Trophoblast cell (in vitro differentiated cells and primary cell): ENCODE measurements around the gene ZNF438.

ENCODE experiments used
- DNase-seq, 2 donors: peaks; one replicate each; pipeline ENCODE4 v3.0.0-alpha.2; 2016
- H2AFZ ChIP-seq: 2 replicates; pipeline ENCODE4 v1.6.1; 2013; ENCODE audit warnings: low read length, moderate library complexity, mild to moderate bottlenecking; ENCODE audit not compliant: insufficient read depth, poor library complexity
- H2AK5ac ChIP-seq: 2 replicates; pipeline ENCODE4 v1.6.1; 2013; ENCODE audit warnings: mild to moderate bottlenecking, low read length
- H2BK120ac ChIP-seq: 2 replicates; pipeline ENCODE4 v1.6.1; 2013; ENCODE audit warnings: low read length, mild to moderate bottlenecking, moderate library complexity; ENCODE audit not compliant: insufficient read depth, poor library complexity
- H2BK12ac ChIP-seq: 2 replicates; pipeline ENCODE4 v1.6.1; 2013; ENCODE audit warnings: mild to moderate bottlenecking, low read length, moderate library complexity
- H2BK5ac ChIP-seq: 2 replicates; pipeline ENCODE4 v1.6.1; 2013; ENCODE audit warnings: low read length, low read depth, moderate library complexity, mild to moderate bottlenecking; ENCODE audit not compliant: poor library complexity
- H3K14ac ChIP-seq: 2 replicates; pipeline ENCODE4 v1.6.1; 2013; ENCODE audit warnings: mild to moderate bottlenecking, low read length
- H3K18ac ChIP-seq: 2 replicates; pipeline ENCODE4 v1.6.1; 2013; ENCODE audit warnings: mild to moderate bottlenecking, low read length
- H3K23ac ChIP-seq: 2 replicates; pipeline ENCODE4 v1.6.1; 2013; ENCODE audit warnings: low read length
- H3K27ac ChIP-seq: 2 replicates; pipeline ENCODE4 v1.5.1; 2013; ENCODE audit warnings: low read depth, mild to moderate bottlenecking, inconsistent platforms, low read length, moderate library complexity
- H3K27me3 ChIP-seq: 2 replicates; pipeline ENCODE4 v1.6.1; 2013; ENCODE audit warnings: inconsistent platforms, mild to moderate bottlenecking, low read length, moderate library complexity; ENCODE audit not compliant: insufficient read depth
- H3K36me3 ChIP-seq, 2 experiments: 1 replicate in 1 of 2; 2 replicates in 1 of 2; pipeline ENCODE4 v1.6.1; 2013; ENCODE audit warnings: low read length in 2 of 2, mild to moderate bottlenecking in 2 of 2, moderate library complexity in 1 of 2; ENCODE audit not compliant: insufficient read depth in 2 of 2, control insufficient read depth in 1 of 2
- H3K4ac ChIP-seq: 2 replicates; pipeline ENCODE4 v1.6.1; 2013; ENCODE audit warnings: low read depth, mild to moderate bottlenecking, low read length, moderate library complexity
- H3K4me1 ChIP-seq, 2 experiments: 1 replicate in 1 of 2; 2 replicates in 1 of 2; pipeline ENCODE4 v1.6.1; 2013; ENCODE audit warnings: low read length in 2 of 2, mild to moderate bottlenecking in 2 of 2, moderate library complexity in 1 of 2; ENCODE audit not compliant: insufficient read depth in 2 of 2, control insufficient read depth in 1 of 2
- H3K4me2 ChIP-seq: 2 replicates; pipeline ENCODE4 v1.6.1; 2013; ENCODE audit warnings: inconsistent platforms, mild to moderate bottlenecking, low read length, moderate library complexity
- H3K4me3 ChIP-seq: 2 replicates; pipeline ENCODE4 v1.5.1; 2013; ENCODE audit warnings: mild to moderate bottlenecking, low read depth, low read length, inconsistent platforms
- H3K79me1 ChIP-seq: one replicate; pipeline ENCODE4 v1.6.1; 2013; ENCODE audit warnings: low read length
- H3K79me2 ChIP-seq: 2 replicates; pipeline ENCODE4 v1.6.1; 2013; ENCODE audit warnings: low read length, mild to moderate bottlenecking; ENCODE audit not compliant: control insufficient read depth, insufficient read depth, poor library complexity
- H3K9ac ChIP-seq: 2 replicates; pipeline ENCODE4 v1.6.1; 2013; ENCODE audit warnings: mild to moderate bottlenecking, low read length
- H3K9me3 ChIP-seq: 2 replicates; pipeline ENCODE4 v1.6.1; 2013; ENCODE audit warnings: low read depth, mild to moderate bottlenecking, control low read depth, inconsistent platforms, low read length; ENCODE audit not compliant: insufficient read depth
- H4K12ac ChIP-seq: 2 replicates; pipeline ENCODE4 v1.6.1; 2013; ENCODE audit warnings: low read depth, mild to moderate bottlenecking, low read length, moderate library complexity
- H4K8ac ChIP-seq: 2 replicates; pipeline ENCODE4 v1.6.1; 2013; ENCODE audit warnings: low read depth, mild to moderate bottlenecking, low read length, moderate library complexity
- H4K91ac ChIP-seq: one replicate; pipeline ENCODE4 v1.6.1; 2013; ENCODE audit warnings: low read depth, mild to moderate bottlenecking, low read length, moderate library complexity
- WGBS: extraction: QIAGEN DNeasy Blood & Tissue Kit; methylation state at CpG from one replicate; pipeline ENCODE4 v1.1.7; 2013; ENCODE audit warnings: missing lambda C conversion rate; ENCODE audit not compliant: insufficient read length, insufficient coverage; ENCODE audit errors: extremely low coverage; 5-methylcytosine and 5-hydroxymethylcytosine counted together

Gene ZNF438

DNA sequence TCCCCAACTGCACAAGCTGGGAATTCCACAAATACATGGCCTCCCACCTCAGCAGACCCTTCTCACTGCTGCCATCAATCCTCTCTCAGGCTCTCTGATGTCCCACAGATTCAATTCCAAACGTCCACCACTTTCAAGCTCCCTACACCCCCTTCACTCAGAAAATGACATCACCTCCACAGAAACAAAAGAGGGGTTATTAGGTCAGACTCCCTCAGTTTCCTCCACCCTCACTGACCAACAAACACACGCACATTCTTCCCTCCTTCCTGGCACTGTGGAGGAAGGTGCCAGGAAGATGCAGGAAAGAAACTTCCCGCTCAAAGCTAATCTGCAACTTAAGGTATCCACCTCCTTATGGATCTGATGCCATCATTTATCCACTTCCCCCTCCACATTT lies 18.3 kb downstream of the ZNF438 start:
- Histone ChIP-seq H3K4me3 (no peak overlapping the region), H3K79me2 (no peaks in the 10 kb centered on the region), H3K18ac (no peak overlapping the region), H3K36me3 (no peaks in the 10 kb centered on the region), H2AK5ac (no peak overlapping the region), H3K9ac (no peak overlapping the region), H2BK120ac (no peak overlapping the region), H2BK5ac (no peak overlapping the region), H3K27me3 (no peaks in the 10 kb centered on the region), H4K91ac (no peak overlapping the region), H2BK12ac (no peak overlapping the region), H3K4me1 (no peaks in the 10 kb centered on the region), H3K27ac (no peak overlapping the region), H2AFZ (no peak overlapping the region), H4K8ac (no peak overlapping the region), H3K4me2 (no peak overlapping the region), H3K4ac (no peak overlapping the region), H3K9me3 (no peaks in the 10 kb centered on the region), H3K79me1 (no peaks in the 10 kb centered on the region), H4K12ac (no peak overlapping the region), H3K14ac (no peak overlapping the region), H3K23ac (no peak overlapping the region)
- no peak for DNase-seq
- WGBS: no CpG with 5 or more reads among the region's 3 CpGs

DNA sequence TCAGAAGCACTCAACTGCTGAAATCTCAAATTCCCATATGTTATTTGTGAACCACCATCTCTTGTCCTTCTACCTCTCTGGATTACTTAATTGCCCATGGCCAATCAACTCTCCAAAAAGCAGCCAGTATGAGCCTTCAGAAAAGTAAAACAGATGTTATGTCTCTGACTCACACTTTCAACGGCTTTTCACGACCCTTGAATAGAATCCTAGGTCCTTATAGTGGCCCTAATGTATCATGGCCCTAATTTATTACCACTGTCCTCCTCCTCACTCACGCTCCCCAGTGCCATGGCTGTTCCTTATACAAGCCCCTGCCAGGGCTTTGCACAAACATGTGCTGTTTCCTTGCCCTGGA lies 20.0 kb downstream of the ZNF438 start:
- Histone ChIP-seq H3K14ac (no peak overlapping the region), H4K8ac (no peak overlapping the region), H3K4me3 (no peak overlapping the region), H3K4me2 (no peak overlapping the region), H2BK120ac (no peak overlapping the region), H3K18ac (no peak overlapping the region), H3K4ac (no peak overlapping the region), H2BK12ac (no peak overlapping the region), H3K27ac (no peak overlapping the region), H2BK5ac (no peak overlapping the region), H3K9me3 (no peaks in the 10 kb centered on the region), H4K12ac (no peak overlapping the region), H3K79me1 (no peaks in the 10 kb centered on the region), H3K23ac (no peak overlapping the region), H2AK5ac (no peak overlapping the region), H3K79me2 (no peaks in the 10 kb centered on the region), H3K36me3 (no peaks in the 10 kb centered on the region), H3K27me3 (no peaks in the 10 kb centered on the region), H4K91ac (no peak overlapping the region), H3K4me1 (no peaks in the 10 kb centered on the region), H3K9ac (no peak overlapping the region), H2AFZ (no peak overlapping the region)
- WGBS: no CpG with 5 or more reads among the region's 3 CpGs
- DNase-seq: no peak

DNA sequence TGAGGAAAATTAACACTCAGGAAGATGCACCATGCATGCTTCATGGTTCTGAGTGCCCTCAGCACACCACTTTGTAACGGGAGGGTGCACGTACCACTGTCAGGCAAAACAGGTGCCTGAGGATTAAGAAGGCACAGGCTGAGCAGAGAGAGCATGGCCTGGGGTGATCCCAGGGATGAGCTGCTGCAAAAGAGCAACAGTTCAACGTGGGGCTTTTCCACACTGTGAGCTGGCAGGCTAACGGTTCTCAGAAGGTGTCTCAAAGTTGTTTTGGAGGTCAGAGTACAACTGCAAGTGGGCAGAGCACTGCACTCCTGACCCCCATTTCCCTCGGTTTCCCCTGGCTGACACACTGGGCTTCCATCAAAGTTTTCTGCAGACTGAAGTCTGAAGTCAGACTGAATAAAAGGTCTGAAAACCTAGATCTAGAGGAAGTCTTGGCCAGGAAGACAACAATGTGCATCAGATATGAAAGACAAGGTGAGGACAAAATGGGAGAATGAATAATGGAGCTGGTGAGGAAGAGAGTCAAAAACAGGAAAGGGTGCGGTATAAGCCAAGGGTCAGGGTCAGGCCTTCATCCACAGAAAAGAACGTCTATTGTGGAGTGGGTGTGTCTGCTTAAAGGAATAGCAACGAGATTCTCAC lies 20.5 kb downstream of the ZNF438 start:
- H3K27me3 ChIP-seq: no peaks in the 10 kb centered on the region
- no peaks in the 10 kb centered on the region for H3K9me3 ChIP-seq
- no peak overlapping the region for H2AFZ ChIP-seq
- H3K79me1 ChIP-seq: no peaks in the 10 kb centered on the region
- H3K4me2 ChIP-seq: no peak overlapping the region
- H3K36me3 ChIP-seq: no peaks in the 10 kb centered on the region
- H3K4me1 ChIP-seq: no peaks in the 10 kb centered on the region
- H2BK12ac ChIP-seq: no peak overlapping the region
- no peak overlapping the region for H3K9ac ChIP-seq
- no peaks in the 10 kb centered on the region for H3K79me2 ChIP-seq
- H3K14ac ChIP-seq: no peak overlapping the region
- H2AK5ac ChIP-seq: no peak overlapping the region
- no peak overlapping the region for H3K4me3 ChIP-seq
- DNase-seq: no peak
- H3K4ac ChIP-seq: no peak overlapping the region
- H4K91ac ChIP-seq: no peak overlapping the region
- no peak overlapping the region for H3K18ac ChIP-seq
- H2BK120ac ChIP-seq: no peak overlapping the region
- H4K12ac ChIP-seq: no peak overlapping the region
- H3K27ac ChIP-seq: no peak overlapping the region
- H2BK5ac ChIP-seq: no peak overlapping the region
- WGBS: no CpG with 5 or more reads among the region's 8 CpGs
- H4K8ac ChIP-seq: no peak overlapping the region
- no peak overlapping the region for H3K23ac ChIP-seq

DNA sequence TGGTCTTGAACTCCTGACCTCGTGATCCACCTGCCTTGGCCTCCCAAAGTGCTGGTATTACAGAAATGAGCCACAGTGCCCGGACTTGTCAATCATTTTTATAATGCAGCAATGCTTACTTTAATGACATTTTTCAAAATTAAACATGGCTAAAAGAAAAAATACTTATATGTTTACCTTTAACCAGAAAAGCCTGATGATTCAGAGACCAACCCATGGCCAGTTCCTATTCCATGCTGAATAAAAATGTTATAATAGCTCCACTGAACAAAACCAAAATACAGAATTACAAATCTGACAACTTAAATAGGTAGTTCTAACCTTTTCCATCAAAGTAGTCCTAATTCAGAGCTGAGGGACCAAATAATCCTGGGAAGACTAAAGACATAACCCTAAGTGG lies 21.6 kb downstream of the ZNF438 start:
- Histone ChIP-seq H2AFZ (no peak overlapping the region), H3K4me3 (no peak overlapping the region), H3K9me3 (no peaks in the 10 kb centered on the region), H4K8ac (no peak overlapping the region), H3K36me3 (no peaks in the 10 kb centered on the region), H2AK5ac (no peak overlapping the region), H2BK5ac (no peak overlapping the region), H4K12ac (no peak overlapping the region), H3K4me1 (no peaks in the 10 kb centered on the region), H3K14ac (no peak overlapping the region), H3K9ac (no peak overlapping the region), H3K79me2 (no peaks in the 10 kb centered on the region), H4K91ac (no peak overlapping the region), H3K79me1 (no peaks in the 10 kb centered on the region), H3K27me3 (no peaks in the 10 kb centered on the region), H3K27ac (no peak overlapping the region), H2BK120ac (no peak overlapping the region), H3K18ac (no peak overlapping the region), H2BK12ac (no peak overlapping the region), H3K4ac (no peak overlapping the region), H3K23ac (no peak overlapping the region), H3K4me2 (no peak overlapping the region)
- no CpG with 5 or more reads among the region's 2 CpGs for WGBS
- DNase-seq: no peak
